Fibroblast of skin of right quadriceps (primary cell): ENCODE measurements around the gene ANXA4.
"Not testable (repeated sequence)": the region's sequence is repeated elsewhere in the genome, so short reads cannot be mapped to it uniquely, and the experiment has no call there.

Source experiments
- DNase-seq: peaks from one replicate; pipeline ENCODE4 v3.0.0-alpha.2; 2013

Gene ANXA4

GRCh38 chr2:69780921-69781320 lies 39.0 kb downstream of the ANXA4 start:
- no peak for DNase-seq

DNA sequence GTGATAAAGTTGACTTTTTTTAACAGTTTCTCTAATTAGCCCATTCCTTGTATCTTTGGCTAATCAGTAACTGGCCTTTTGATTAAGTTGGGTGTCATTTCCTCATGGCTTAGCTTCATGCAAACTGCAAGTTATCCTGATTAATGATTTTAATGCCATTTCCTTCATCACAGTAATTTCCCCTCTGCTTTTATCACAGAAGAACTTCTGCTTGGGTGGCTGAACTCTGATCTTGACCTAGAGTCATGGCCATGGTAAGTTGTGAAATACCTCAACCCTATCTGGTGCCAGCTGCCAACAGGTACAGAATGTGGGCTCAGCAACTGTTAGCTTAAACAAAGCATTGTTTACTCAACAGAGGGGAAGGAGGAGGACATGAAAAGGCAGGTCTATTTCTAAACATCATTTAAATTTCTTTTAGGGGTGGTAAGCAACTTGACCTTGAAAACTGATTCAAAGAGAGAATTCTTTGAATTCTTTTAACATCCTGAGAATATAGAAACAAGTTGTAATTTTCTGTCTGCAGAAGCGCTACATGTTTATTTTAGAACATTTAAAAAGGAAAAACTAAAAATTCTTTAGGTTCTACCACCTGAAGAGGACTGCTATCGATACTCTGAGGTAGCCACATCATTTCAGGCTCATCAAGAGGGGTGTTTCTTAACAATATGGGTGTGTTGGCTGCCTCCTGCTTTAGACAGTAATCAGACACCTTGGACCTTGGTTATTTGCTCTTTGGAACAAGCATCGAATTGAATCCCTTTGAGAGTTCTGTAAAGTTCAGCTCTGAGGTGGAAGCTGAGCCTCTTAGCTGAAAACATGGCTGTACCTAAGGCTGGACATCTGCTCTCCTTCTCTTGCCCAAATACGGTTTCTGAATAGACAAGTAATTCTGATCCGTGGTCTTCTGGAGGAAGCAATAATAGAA lies 39.7 kb downstream of the ANXA4 start:
- no peak for DNase-seq

GRCh38 chr2:69784228-69784627 lies 42.3 kb downstream of the ANXA4 start:
- DNase-seq: no peak

GRCh38 chr2:69785358-69785757 lies 43.4 kb downstream of the ANXA4 start:
- no peak for DNase-seq

GRCh38 chr2:69786052-69786560 lies 44.2 kb downstream of the ANXA4 start:
- no peak for DNase-seq

GRCh38 chr2:69789175-69789721 lies 47.3 kb downstream of the ANXA4 start:
- peak; percentile 90 for DNase-seq

DNA sequence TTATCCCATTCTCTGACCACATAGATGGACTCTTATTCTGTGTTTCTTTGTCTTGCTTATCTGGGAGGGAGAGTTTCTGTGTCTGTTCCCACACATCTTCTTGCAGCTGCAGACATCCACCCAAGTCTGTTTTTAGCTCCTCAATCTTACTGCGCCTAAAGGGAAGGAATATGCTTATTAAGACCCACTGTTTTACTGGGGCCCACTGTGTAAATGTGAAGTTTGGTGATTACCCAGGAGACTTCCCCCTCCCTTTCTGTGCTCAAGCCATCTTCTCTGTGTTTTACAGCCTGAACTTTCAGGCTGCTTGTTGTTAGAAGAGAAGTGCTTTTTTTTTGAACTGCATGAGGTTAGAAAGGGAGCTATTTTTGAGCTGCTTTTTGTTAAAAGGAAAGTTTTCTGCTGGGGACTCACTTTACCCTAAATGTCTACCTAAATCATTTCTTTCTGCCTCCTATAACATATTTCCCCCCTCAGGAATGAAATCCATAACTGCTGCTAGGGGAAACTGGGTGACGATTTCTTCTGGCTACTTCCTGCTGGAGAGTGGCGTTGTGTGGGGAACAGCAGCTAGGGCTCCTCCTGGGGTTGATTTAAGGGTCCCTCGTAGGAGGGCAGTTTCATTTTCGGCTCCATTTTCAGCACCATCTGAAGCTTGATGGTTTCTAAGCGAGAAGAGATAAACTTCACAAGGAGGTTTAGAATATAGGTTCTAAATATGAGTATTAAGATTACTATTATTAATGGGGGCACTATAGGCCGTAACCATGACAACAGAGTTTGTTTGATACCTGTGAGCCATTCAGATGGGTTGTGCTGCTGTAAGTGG lies 48.1 kb downstream of the ANXA4 start:
- peak; percentile 18 for DNase-seq

DNA sequence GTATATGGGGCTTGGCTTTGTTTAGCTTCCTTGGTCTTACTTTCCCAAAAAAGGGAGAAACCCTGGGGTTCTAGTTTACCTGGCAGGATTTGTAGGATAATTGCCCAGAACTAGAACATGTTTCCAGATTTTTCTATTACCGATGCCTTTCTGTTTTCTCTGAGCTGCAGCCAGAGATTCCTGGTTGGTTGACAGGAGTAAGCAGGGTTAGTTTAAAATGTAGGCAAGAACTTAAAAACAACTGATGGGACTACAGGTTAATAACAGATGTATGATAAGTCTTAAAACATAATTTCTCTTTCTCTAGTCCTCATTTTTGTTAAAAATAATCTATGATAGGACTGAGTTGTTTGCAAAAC lies 48.6 kb downstream of the ANXA4 start:
- DNase-seq: no peak

DNA sequence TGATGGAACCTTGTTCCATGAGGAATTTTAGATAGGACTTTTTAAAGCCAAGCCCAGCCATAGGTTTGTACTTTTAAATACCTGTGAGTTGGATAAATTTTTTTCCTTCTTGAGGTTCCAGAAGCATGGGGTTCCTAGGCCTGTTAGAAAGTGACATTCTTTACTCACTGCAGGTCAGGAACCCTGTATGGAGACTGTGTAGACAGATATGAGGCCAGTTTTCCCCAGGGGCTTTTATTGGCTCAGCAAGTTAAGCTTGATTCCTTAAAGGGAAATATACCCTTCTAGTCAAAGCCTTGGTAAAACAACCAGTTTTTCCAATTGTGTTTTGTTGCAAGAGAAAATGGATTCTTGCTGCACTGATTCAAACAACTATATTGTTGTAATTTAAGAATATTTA lies 49.1 kb downstream of the ANXA4 start:
- peak; percentile 42 for DNase-seq

- DNase-seq: no peak
Measured at GRCh38 chr2:69796174-69796573, 54.2 kb downstream of the ANXA4 start.

GRCh38 chr2:69797235-69797634 lies 55.3 kb downstream of the ANXA4 start:
- DNase-seq: no peak

- no peak for DNase-seq
Measured at GRCh38 chr2:69797836-69798289, 55.9 kb downstream of the ANXA4 start.

GRCh38 chr2:69798290-69798908 lies 56.5 kb downstream of the ANXA4 start:
- peak; percentile 61 for DNase-seq

DNA sequence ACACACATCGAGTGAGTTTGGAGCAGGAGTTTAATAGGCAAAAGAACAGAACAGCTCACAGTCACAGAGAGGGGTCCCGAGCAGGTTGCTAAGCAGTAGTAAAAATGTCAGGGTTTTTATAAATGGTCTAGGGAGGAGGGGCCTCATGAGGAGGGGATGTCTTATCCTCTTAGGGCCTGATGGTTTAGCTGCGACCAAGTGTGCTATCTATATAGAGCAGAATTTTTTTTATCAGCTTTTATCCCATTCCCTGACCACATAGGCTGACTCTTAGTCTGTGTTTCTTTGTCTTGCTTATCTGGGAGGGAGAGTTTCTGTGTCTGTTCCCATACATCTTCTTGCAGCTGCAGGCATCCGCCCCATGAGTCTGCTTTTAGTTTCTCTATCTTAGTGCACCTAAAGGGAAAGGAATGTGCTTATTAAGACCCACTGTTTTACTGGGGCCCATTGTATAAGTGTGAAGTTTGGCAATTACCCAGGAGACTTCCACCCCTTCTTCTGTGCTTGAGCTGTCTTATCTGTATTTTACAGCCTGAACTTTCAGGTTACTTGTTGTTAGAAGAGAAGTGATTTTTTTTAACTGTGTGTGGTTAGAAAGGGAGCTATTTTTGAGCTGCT lies 57.1 kb downstream of the ANXA4 start:
- peak; percentile 58 for DNase-seq

- DNase-seq: no peak
Measured at GRCh38 chr2:69801745-69802290, 59.9 kb downstream of the ANXA4 start.

- not testable (repeated sequence) for DNase-seq
Measured at GRCh38 chr2:69802781-69803367, 60.9 kb downstream of the ANXA4 start.

DNA sequence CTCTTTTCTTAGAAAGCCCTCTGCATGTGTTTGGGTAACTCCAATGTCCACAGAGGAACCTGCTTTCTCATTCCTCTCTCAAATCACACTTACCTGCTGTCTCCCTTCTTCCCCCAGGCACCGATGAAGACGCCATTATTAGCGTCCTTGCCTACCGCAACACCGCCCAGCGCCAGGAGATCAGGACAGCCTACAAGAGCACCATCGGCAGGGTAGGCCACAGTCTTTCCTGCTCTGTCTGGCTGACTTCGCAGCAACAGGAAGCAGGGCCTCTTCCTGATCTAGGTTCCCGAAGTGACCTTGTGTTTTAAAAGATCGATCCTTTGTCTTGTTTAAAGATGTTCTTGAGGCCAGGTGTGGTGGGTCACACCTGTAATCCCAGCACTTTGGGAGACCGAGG lies 62.5 kb downstream of the ANXA4 start:
- no peak for DNase-seq

DNA sequence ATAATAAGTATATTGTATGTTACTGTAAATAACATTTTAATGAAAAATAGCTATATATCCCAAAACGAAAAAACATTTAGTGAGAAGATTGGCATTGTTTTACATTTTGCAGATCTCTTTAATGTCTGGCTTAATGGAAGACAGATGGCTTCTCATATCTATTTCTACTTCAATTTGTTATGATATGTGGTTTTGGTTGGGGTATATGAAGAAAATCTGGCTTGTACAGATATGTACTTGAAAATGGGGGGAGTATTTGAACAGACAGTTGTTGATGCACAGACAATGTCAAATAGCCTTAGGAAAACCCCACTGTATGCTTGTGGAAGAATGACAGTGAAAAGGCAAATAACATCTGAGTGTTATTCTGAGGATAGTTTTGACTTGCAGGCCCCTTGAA lies 64.0 kb downstream of the ANXA4 start:
- no peak for DNase-seq

GRCh38 chr2:69807821-69808540 lies 66.0 kb downstream of the ANXA4 start:
- no peak for DNase-seq

- no peak for DNase-seq
Measured at GRCh38 chr2:69810550-69810949, 68.6 kb downstream of the ANXA4 start.

DNA sequence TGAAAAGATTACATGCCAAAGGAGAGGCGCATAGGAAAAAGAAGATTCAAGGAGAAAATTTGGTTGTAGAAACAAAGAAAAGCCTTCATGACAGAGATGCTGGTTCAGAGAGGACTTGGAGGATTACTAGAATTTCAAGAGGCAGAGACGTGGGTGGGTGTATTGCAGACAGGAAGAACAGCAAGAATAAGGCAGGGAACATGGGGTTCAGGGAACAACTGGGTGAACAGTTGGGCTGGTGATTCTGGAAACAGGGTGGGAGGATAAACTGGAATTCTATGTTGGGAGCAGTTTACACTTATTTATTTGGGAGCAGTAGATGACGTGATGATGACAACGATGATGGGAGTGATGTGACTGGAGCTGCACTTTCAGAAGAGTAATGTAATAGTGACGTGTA lies 69.1 kb downstream of the ANXA4 start:
- no peak for DNase-seq
